Choroid plexus epithelial cell (primary cell): ENCODE measurements around the gene HMG20B.
A peak's percentile ranks its signal among the peaks of the same experiment; 100 is the strongest.

Experiments used
- DNase-seq: peaks from one replicate; pipeline ENCODE4 v3.0.0-alpha.2; 2010; ENCODE audit warnings: low read depth
- H3K4me3 ChIP-seq: 2 replicates; pipeline ENCODE4 v1.5.1; 2011; ENCODE audit warnings: low read depth, mild to moderate bottlenecking, control low read depth, low read length, moderate library complexity
- CTCF ChIP-seq: conservative IDR thresholded peaks from 2 replicates; pipeline ENCODE4 v1.5.1; 2011; ENCODE audit warnings: low read depth, mild to moderate bottlenecking, control low read depth, inconsistent platforms, low read length, moderate library complexity

Gene HMG20B

GRCh38 chr19:3613818-3614661 lies 41.3 kb downstream of the HMG20B start:
- no peak for DNase-seq
- TF ChIP-seq CTCF, result no peak
- no peak overlapping the region for H3K4me3 ChIP-seq

GRCh38 chr19:3614858-3615505 lies 42.2 kb downstream of the HMG20B start:
- TF ChIP-seq CTCF, result no peak
- no peak overlapping the region for H3K4me3 ChIP-seq

GRCh38 chr19:3615524-3616135 lies 42.9 kb downstream of the HMG20B start:
- DNase-seq, result no peak
- TF ChIP-seq CTCF, result no peak
- no peak overlapping the region for H3K4me3 ChIP-seq

More at GRCh38 chr19:3614858-3615505, 42.2 kb downstream of the HMG20B start:
- DNase-seq, result no peak

GRCh38 chr19:3617463-3617862 lies 44.7 kb downstream of the HMG20B start:
- H3K4me3 ChIP-seq, result no peak overlapping the region
- no peak for DNase-seq
- no peak for TF ChIP-seq CTCF

GRCh38 chr19:3618144-3618810 lies 45.5 kb downstream of the HMG20B start:
- peak; percentile 61 for DNase-seq
- peak; percentile 91 for TF ChIP-seq CTCF
- no peak overlapping the region for H3K4me3 ChIP-seq

GRCh38 chr19:3618811-3619630 lies 46.3 kb downstream of the HMG20B start:
- H3K4me3 ChIP-seq, result no peak overlapping the region
- no peak for TF ChIP-seq CTCF
- DNase-seq, result no peak
